HEK293T (cell line): ENCODE measurements around the gene F8.
"Not testable (repeated sequence)": the region's sequence is repeated elsewhere in the genome, so short reads cannot be mapped to it uniquely, and the experiment has no call there.

Experiments
- CTBP1 ChIP-seq: fragments of 450-650 bp; IDR thresholded peaks from 2 replicates; pipeline ENCODE4 v1.6.1; 2016; ENCODE audit warnings: borderline replicate concordance
- FOXM1 ChIP-seq: fragments of 450-650 bp; IDR thresholded peaks from 2 replicates; pipeline ENCODE4 v1.6.1; 2017; ENCODE audit warnings: mild to moderate bottlenecking, borderline replicate concordance

DNA sequence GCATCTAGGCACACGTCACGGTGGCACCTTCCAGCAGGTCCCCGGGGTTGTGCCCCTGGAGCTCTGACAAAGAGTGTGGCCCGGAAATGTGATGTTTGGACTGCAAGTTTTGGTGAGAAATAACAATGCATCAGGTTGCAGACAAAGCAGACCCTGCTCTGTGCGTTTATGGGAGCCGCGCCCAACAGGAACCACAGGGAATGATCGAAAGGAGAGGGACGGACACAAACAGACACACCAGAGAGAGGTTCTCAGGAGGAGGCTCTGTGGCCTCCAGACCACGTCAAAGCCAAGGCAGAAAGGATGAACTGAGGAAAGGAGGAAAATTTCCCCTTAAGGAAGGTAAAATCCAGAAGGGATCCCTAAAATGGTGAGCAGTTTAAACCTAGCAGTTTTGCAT is 16.1 kb downstream of the F8 start:
- TF ChIP-seq CTBP1, FOXM1: not testable (repeated sequence)
